ENCODE data around the gene PCCA. TPM values are rescaled to one million over a fixed set of nuclear protein-coding genes. Genes with fewer than 3 reads are reported as not detected.

The PCCA gene
- total RNA-seq, 1 experiment from 2014 or later, result 39.9 TPM

- DNase-seq, result no peak
- Histone ChIP-seq H3K36me3 (ENCODE audit: control insufficient read depth, insufficient read depth, low read length) (no peaks in the 10 kb centered on the region), H3K4me3 (ENCODE audit: low read depth, low read length) (no peak overlapping the region), H3K4me1 (peaks cover 5% of the 10 kb centered on the region; the same call in 1 of the 2 replicates), H3K27me3 (replicated peaks; ENCODE audit: control insufficient read depth, insufficient read depth, low read length) (no peaks in the 10 kb centered on the region), H3K9me3 (no peaks in the 10 kb centered on the region)
- Mint-ChIP-seq H3K36me3 (ENCODE audit: insufficient read depth, unreplicated experiment) (no peaks in the 10 kb centered on the region), H3K4me1 (ENCODE audit: low read depth, unreplicated experiment) (peaks cover 7% of the 10 kb centered on the region), H3K27me3 (ENCODE audit: insufficient read depth, unreplicated experiment) (no peaks in the 10 kb centered on the region), H3K4me3 (ENCODE audit: unreplicated experiment) (no peak overlapping the region), H3K27ac (ENCODE audit: unreplicated experiment) (no peak overlapping the region), H3K9me3 (ENCODE audit: unreplicated experiment) (peaks cover 9% of the 10 kb centered on the region)
- intact Hi-C loops (cut with micrococcal nuclease; ENCODE audit: unreplicated experiment), result no loop called here
- no TSS peak for BruUV-seq (replicated peaks)
- TF ChIP-seq CTCF (IDR thresholded peaks at IDR 0.05; ENCODE audit: insufficient read depth in 1 of 2, low read depth in 1 of 2, low read length in 1 of 2, severe bottlenecking in 1 of 2, unreplicated experiment in 1 of 2), result no peak
- ChIA-PET CTCF (no interaction called here), POLR2A (no interaction called here)
Observed at GRCh38 chr13:100211016-100211710, 122.3 kb downstream of the PCCA start.

GRCh38 chr13:100212904-100213553 lies 124.1 kb downstream of the PCCA start:
- no peaks in the 10 kb centered on the region for H3K9me3 ChIP-seq
- H3K4me1 Mint-ChIP-seq (ENCODE audit: low read depth, unreplicated experiment), result peaks cover 7% of the 10 kb centered on the region
- no peak for DNase-seq
- BruUV-seq (replicated peaks), result no TSS peak
- H3K27me3 ChIP-seq (replicated peaks; ENCODE audit: control insufficient read depth, insufficient read depth, low read length), result no peaks in the 10 kb centered on the region
- intact Hi-C loops (cut with micrococcal nuclease; ENCODE audit: unreplicated experiment), result no loop called here
- POLR2A ChIA-PET, result no interaction called here
- CTCF ChIA-PET, result no interaction called here
- peaks cover 9% of the 10 kb centered on the region for H3K9me3 Mint-ChIP-seq (ENCODE audit: unreplicated experiment)
- TF ChIP-seq CTCF (IDR thresholded peaks at IDR 0.05; ENCODE audit: insufficient read depth in 1 of 2, low read depth in 1 of 2, low read length in 1 of 2, severe bottlenecking in 1 of 2, unreplicated experiment in 1 of 2), result no peak
- H3K4me3 Mint-ChIP-seq (ENCODE audit: unreplicated experiment), result no peak overlapping the region
- H3K4me1 ChIP-seq, result peaks cover 5% of the 10 kb centered on the region; the same call in 1 of the 2 replicates
- no peaks in the 10 kb centered on the region for H3K36me3 ChIP-seq (ENCODE audit: control insufficient read depth, insufficient read depth, low read length)
- no peaks in the 10 kb centered on the region for H3K27me3 Mint-ChIP-seq (ENCODE audit: insufficient read depth, unreplicated experiment)
- H3K36me3 Mint-ChIP-seq (ENCODE audit: insufficient read depth, unreplicated experiment), result no peaks in the 10 kb centered on the region
- no peak overlapping the region for H3K4me3 ChIP-seq (ENCODE audit: low read depth, low read length)
- H3K27ac Mint-ChIP-seq (ENCODE audit: unreplicated experiment), result no peak overlapping the region

GRCh38 chr13:100213576-100213975 lies 124.7 kb downstream of the PCCA start:
- Mint-ChIP-seq H3K9me3 (ENCODE audit: unreplicated experiment) (peaks cover 9% of the 10 kb centered on the region), H3K4me1 (ENCODE audit: low read depth, unreplicated experiment) (peaks cover 7% of the 10 kb centered on the region), H3K4me3 (ENCODE audit: unreplicated experiment) (no peak overlapping the region), H3K27me3 (ENCODE audit: insufficient read depth, unreplicated experiment) (no peaks in the 10 kb centered on the region), H3K27ac (ENCODE audit: unreplicated experiment) (no peak overlapping the region), H3K36me3 (ENCODE audit: insufficient read depth, unreplicated experiment) (no peaks in the 10 kb centered on the region)
- DNase-seq, result no peak
- peaks cover 5% of the 10 kb centered on the region; the same call in 1 of the 2 replicates for H3K4me1 ChIP-seq
- H3K4me3 ChIP-seq (ENCODE audit: low read depth, low read length), result no peak overlapping the region
- no peaks in the 10 kb centered on the region for H3K27me3 ChIP-seq (replicated peaks; ENCODE audit: control insufficient read depth, insufficient read depth, low read length)
- no peaks in the 10 kb centered on the region for H3K36me3 ChIP-seq (ENCODE audit: control insufficient read depth, insufficient read depth, low read length)
- ChIA-PET CTCF (no interaction called here), POLR2A (no interaction called here)
- no TSS peak for BruUV-seq (replicated peaks)
- TF ChIP-seq CTCF (IDR thresholded peaks at IDR 0.05; ENCODE audit: insufficient read depth in 1 of 2, low read depth in 1 of 2, low read length in 1 of 2, severe bottlenecking in 1 of 2, unreplicated experiment in 1 of 2), result no peak
- intact Hi-C loops (cut with micrococcal nuclease; ENCODE audit: unreplicated experiment), result no loop called here
- no peaks in the 10 kb centered on the region for H3K9me3 ChIP-seq
